DMS 273 (cell line): ENCODE data around the gene SLC15A4.
"Not testable (repeated sequence)": the region's sequence is repeated elsewhere in the genome, so short reads cannot be mapped to it uniquely, and the experiment has no call there.

ENCODE experiments used
- DNase-seq: peaks from one replicate; lab custom pipeline; 2025; ENCODE audit not compliant: unreplicated experiment; lab: John Stamatoyannopoulos, UW

Gene SLC15A4

DNA sequence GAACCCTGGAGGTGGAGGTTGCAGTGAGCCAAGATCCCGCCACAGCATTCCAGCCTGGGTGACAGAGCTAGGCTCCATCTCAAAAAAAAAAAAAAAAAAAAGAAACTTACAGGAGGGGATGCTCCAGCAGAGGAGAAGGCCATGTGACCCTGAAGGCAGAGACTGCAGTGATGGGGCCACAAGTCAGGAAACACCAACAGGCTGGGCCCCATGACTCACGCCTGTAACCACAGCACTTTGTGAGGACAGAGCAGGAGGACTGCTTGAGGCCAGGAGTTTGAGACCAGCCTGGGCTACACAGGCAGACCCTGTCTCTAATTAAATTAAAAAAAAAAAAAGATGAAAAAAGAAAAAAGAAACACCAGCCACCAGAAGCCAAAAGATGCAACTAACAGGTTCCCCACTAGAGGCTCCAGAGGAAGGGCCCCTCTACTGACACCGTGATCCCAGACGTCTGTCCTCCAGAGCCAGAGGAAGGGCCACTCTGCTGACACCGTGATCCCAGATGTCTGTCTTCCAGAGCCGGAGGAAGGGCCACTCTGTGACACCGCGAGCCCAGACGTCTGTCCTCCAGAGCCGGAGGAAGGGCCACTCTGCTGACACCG is 20.4 kb upstream of the SLC15A4 start:
- no peak for DNase-seq

DNA sequence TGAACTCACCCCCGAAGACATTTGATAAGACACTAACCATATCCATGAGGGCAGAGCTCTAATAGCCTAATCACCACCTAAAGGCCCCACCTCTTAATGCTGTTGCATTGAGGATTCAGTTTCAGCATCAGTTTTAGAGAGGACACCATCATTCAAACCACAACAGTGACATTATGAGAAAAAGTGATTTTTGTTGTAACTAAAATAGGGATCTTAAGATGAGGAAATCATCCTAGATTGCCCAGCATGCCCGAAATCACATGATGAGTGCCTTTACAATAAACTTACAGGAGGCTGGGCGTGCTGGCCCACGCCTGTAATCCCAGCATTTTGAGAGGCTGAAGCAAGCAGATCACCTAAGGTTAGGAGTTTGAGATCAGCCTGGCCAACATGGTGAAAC is 19.8 kb upstream of the SLC15A4 start:
- DNase-seq: no peak

DNA sequence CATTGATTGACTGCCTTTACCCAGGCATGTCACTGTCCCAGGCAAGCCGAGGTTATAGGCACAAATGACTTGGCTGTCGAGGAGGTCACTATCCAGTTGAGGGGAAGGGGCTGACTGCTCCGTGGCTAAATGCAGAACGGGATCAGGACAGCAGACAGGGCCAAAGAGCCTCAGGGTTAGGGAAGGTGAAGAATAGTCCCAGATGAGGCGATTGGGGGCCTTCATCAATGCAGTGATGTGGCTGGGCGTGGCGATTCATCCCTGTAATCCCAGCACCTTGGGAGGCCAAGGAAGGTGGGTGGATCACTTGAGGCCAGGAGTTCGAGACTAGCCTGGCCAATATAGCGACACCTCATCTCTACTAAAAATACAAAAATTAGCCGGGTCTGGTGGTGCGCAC is 18.8 kb upstream of the SLC15A4 start:
- DNase-seq: no peak

DNA sequence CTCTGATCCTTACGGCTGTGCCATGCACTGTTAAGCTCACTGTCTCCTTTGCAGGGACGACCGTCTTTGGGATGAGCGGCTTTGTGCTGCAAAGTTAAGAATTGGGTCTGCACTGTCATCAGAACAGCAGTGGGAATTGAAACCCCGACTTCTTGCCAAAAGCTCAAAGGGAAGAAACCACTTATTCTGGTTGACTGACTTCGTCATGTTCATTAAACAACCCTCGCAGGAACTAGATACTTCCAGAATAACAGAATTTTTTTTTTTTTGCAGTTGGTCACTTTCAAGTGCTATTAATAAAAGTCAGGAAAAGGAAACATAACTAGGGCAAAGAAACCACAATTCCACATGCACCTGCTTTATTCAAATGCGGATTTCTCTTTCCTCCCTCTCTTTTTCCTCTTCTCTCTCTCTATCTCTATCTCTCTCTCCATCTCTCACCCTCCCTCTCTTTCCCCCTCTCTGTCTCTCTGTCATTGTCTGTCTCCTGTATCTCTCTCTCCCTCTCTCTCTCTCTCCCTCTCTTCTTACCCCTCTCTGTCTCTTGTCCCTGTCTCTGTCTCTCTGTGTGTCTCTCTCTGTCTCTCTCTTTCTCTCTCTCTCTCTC is 17.2 kb upstream of the SLC15A4 start:
- no peak for DNase-seq

DNA sequence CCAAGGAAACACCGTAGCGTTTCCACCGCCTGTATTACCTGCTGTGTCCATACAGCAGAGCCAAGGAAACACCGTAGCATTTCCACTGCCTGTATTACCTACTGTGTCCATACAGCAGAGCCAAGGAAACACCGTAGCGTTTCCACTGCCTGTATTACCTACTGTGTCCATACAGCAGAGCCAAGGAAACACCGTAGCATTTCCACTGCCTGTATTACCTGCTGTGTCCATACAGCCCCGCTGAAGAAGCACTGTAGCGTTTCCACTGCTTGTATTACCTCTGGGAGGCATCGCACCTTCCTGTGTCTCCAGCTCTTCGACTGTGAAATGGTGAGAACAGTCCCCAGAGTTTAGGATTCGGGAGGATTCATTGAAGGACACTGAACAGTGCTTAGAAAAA is 16.1 kb upstream of the SLC15A4 start:
- not testable (repeated sequence) for DNase-seq

DNA sequence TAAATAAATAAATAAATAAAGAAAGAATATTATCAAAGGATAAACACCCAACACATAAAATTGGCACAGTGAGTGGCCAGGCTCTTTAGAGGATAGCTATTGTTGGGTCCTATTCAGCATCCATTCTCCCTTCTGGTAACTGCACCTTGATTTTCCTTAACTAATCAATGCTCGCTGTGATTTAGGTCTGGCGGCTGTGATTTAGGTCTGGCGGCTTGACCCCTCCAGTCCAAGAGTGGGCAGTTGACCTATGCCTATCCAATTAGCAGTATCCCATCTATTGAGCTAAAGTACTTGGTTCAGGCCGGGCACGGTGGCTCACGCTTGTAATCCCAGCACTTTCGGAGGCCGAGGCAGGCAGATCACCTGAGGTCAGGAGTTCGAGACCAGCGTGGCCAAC is 9.7 kb upstream of the SLC15A4 start:
- DNase-seq: no peak

DNA sequence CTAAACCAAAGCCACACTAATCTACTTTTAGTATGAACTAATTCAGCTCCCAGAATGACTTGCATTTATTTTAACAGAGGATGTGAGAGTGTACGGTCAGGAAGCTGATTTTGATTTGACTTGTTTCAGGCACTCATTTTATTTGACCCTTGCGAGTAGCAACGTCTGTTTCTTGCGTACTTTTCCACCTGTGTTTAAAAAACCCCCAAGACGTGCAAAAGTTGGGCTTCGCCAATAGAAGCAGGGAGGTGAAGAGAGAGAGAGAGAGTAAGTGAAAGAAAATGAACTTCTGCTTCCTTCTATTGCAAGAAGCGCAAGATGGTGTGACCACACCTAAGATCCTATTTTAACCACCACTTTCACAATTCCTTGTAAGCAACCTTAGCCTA is 6.7 kb upstream of the SLC15A4 start:
- no peak for DNase-seq

DNA sequence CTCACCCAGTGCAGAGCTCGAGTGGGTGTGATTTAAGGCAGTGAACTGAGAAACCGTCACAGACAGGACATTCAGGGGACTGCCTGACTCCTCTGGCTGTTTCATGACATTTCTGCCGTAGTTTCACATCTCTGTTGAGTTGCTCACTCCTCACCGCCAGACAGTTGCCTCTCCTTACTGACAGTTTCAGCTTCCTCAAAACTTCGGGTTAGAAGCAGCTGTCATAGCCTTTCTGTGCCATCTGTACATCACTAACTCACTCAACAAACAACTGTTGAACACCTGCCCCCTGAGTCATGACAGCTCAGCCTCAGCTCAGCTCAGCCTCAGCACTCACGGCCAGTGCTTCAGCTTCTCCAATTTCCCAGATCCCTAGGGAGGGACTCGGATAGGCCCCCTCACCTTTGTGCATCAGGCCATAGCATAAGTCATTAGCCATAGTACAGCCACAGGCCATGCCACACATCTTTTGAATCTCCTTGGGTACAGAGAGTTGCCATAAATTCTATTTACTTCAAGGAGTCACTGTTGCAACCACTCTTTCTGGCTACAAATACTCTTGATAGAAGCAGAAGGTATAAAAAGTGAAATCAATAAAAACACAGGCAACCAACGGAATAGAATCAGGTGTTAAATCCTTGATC is 6.2 kb upstream of the SLC15A4 start:
- DNase-seq: peak; percentile 20

DNA sequence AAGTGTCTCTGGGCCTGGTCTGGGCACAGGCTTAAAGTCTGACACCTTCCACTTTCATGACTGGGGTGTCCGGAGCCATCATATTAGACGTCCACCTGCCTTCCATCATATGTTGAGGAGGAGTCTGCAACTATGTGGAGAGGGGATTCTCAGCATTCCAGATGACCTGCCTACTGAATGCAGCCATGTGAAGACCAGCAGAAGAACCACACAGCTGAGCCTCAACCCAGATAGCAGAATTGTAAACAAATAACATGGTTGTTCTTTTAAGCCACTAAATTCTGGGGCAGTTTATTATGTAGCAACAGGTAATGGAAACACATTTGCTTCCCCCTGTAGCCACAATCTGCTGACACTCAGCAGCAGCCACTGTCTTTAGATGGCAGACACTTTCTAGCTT is 4.0 kb upstream of the SLC15A4 start:
- no peak for DNase-seq

DNA sequence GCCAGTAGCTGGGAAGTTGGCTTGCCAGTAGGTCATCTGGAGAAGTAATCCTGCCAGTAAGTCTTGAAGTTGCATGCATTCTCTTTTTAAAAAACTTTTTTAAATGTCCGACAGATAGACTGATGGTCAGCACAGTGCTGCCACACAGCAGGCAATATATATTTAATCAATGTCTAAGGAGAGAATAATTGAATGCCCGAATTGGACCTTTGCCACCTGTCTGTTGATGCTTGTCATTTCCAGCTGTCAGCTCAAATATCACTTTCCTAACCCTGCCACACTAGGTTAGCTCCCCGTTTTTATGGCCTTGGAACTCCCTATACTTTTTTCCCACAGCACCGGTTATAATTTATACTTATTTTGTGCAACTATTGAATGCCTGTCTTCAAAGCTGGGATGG is 2.1 kb upstream of the SLC15A4 start:
- peak; percentile 24 for DNase-seq

DNA sequence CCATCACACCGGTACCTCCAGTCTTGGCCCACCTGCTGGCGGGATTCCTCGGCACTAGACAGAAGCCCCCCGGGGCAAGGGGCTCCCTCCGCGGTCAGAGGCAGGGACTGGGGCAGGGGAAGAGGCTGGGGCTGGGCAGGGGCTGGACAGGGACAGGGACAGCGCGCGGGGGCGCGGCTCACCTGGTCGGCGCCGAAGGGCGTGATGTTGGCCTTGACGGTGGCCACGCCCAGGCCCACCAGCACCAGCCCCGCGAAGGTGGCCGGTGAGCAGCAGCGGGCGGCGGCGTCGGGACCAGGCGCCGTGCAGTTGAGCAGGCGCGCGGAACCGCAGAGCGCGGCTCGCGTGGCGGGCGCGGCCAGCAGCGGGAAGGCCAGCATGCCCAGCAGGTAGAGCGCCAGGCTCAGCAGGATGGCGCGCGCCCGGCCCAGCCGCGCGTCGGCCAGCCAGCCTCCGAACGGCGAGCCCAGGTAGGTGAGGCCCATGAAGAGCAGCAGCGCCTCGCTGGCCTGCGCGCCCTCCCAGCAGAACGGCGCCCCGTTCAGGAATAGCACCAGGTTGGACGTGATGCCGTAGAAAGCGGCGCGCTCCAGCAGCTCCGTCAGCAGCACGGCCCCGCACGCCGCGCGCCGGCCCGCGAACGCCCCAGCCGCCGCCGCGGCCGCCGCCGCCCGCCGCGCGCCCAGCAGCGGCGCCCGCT is 392 bp downstream of the SLC15A4 start:
- peak; percentile 55 for DNase-seq

DNA sequence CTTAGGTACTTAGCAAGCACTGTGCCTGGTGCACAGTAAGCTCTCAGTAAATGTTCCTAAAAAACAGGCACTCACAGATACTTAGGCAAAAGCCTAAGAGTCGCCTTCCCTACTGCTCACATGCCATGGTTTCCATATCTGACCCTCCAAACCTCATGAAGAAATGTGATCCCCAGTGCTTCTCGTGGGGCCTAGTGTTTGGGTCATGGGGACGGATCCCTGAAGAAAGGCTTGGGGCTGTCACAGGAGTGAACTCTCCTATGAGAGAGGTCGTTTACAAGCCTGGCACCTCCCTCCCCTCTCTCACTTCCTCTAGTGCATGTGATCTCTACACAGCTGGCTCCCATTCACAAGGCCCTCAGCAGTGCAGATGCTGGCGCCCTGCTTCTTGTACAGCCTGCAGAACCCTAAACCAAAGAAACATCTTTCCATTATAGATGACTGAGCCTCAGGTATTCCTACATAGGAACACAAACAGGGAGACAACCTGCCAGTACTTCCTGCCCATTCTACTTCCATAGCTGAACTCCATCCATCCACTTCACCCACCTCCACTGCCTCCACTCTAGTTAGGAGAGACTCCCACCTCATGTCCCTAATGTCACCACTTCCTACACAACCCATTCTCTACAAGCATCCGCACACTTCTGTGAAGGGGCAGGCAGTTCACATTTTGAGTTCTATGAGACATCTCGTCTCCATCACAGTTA is 2.9 kb downstream of the SLC15A4 start:
- no peak for DNase-seq

DNA sequence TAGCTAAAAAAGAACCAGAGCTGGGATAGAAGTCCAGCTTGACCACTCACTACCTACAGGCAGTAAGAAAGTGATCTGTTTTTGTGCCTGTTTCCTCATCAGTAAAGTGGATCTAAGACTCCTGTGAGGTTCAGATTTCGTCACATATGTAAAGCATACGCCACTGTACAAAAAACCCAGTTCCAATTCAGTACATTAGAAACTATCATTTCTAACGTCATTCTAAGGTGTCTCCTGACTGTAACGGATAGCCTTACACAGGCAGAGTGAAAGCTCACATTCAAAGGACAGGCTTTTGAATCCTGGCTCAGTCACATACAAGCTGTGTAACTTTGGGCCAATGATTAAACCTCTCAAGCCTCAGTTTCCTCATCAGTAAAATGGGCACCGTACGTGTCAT is 3.5 kb downstream of the SLC15A4 start:
- no peak for DNase-seq

DNA sequence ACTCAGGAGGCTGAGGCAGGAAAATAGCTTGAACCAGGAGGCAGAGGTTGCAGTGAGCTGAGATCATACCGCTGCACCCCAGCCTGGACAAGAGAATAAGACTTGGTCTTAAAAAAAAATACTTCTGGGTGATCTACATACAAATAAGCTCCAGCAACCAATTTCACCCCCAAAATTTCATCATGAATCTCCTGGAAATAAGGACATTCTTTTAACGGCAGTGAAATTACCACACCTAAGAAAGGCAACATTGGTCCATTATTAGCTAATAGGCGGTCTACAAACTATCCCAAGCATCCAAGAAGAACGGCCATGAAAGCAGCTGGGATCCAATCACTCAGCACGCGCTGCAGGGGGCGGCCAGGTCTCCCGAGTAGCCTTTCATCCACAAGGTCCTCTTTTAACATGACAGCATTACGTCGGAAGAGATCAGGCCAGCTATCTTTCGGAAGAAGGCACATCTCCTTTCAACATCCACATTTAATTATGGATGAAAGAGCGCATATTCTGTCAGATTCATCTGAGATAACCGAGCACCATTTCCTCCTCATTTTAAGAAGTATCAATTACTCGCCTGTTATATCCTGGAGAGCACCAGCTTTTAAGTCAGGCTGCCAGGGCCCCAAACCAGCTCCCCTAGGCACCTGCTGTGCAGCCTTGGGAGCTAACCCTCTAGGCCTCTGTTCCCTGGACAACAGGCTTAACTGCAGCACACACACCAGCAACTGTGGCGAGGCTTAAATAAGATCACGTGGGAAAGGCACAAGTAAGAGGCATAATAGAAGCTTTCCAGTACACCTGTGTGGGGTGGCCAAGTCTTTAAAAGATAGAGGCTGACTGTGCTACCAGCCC is 4.2 kb downstream of the SLC15A4 start:
- DNase-seq: no peak

DNA sequence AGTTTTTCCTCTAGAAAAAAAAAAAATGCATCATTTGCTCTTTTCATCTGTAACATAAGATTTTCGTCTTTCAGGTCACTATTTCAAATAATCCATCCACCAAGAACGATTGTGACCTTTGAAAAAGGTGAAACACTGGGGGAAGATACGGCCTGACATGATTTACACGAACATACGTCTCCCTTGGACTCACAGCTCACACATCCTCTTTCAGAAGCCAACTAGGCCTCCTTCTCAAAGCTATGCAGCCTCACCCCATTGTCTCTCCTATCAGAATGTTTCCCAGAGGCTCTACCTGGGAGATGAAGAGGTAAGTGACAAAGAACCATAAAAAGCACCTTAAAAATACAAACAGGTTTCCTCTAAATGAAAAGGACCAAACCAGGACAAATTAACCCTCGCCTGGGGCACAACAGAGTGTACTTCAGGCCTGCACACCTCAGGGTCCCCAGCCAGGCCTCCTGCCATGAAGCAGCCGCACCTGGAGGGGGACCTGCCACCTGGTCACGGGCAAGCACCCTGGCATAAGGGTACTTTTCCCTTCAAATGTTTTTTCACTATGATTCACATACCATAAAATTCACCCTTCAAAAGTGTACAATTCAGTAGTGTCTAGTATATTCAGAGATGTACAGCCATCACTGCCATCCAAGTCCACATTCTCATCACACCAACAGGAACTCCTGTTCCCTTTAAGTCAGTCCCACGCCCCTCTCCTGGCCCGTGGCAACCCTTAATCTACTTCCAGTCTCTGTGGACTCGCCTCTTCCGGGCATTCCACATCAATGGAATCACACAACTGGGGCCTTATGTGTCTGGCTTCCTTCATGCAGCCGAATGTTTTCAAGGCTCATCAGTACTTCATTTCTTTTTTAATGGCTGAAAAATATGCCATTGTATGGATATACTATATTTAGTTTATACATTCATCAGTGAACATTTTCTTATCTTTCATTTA is 5.4 kb downstream of the SLC15A4 start:
- DNase-seq: no peak

DNA sequence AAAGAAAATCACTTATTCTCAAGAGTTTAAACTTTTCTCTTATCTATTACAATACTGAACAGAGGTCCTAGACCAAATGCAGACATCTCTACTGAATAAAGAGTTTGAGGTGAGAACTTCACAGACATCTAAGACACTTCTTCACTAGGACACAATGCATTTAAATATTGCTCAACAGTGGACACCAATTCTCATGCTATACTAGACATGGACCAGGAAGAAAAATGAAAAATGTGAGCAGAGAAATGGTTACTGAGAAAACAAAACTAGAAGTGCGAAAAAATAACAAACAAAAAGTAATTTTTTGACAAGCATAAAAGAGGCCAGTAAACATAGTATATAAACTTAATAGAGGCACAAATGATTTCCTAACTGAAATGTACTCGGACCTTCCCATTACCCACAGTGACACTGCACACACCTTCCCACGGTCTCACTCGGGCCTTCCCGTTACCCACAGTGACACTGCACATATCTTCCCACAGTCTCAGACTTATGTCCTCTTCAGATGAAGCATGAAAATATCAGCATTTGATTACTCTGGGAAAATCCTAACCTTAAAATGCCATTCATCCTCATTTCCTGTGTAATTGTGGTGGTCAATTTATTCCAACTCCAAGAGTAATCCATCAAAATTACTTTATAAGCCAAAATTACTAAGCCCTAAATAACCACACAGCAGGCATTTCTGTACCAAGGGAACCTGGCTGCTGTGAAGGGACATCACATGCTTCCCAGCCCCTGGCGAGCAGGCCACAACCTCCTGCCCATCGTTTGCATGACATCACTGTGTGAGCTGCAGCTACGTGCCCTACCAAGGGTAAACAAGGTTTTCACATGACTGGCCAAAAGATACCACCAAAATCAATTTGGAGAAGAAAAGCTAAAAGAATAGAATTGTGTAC is 6.4 kb downstream of the SLC15A4 start:
- no peak for DNase-seq

DNA sequence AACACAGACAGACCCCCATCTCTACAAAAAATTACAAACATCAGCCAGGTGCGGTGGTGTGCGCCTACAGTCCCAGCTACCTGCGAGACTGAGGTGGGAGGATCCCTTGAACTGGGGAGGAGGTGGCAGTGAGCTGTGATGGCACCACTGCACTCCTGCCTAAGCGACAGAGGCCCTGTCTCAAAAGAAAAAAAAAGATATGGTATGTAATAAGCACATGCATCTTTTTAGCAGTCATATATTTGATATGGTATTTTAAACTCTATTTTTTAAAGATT is 7.2 kb downstream of the SLC15A4 start:
- no peak for DNase-seq

DNA sequence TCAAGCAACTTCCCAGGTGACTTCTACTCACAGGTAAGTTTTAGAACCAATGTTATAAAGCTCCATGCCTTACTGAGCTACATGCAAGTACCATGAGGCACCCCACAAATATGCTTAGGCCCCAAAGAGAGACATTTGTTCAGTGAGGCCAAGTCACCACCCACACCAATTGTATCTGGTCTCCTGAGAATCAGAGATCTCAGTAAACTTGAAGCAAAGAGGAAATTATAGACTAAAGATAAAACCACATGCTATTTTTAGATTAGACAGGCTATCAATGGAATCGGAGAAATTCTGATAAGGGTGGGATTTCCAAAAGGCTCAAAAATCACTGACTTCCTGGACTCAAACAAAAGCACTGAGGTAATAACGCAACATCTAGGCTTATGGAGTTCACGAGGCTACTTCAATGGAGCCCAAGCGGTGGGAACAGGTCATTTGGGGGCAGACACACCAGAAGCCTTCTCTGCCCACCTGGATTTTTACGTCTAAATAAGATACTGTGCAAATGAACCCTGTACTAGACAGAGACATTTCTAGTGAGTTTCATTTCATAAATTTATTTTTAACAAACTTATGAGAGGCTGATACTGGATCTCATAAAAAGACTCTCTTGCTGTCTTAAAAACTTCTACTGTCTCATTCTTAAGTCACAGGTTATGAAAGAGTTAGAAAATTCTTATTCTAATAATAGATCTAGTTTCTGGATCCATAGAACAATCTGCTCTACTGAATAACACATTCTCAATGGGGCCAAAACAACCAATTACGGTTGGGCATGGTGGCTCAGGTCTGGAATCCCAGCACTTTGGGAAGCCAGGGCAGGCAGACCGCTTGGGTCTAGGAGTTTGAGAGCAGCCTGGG is 7.7 kb downstream of the SLC15A4 start:
- DNase-seq: no peak
